UCSD-AML1 (cell line): ENCODE results near the gene TUBB4B.

Source experiments
- DNase-seq: peaks from one replicate; lab custom pipeline; 2025; ENCODE audit not compliant: unreplicated experiment; lab: John Stamatoyannopoulos, UW

The TUBB4B gene

DNA sequence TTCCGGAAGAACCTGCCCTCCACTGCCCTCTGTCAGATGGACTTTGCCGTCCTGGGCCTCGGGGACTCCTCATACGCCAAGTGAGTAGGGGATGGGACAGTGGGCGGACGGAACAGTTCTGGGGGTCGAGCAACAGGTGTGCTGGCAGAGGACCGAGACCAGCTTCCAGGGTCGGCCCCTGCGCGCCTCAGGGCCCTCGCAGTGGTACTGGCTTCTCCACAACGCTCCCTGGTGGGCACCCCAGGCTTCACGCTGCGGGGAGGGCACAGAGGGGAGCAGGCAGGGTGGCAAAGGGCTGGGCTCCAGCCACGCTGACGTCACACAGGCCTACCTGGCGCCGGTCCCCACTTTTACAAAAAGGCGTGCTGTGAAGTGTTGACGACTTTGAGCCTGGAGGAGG is 28.6 kb upstream of the TUBB4B start:
- no peak for DNase-seq

- peak; percentile 17 for DNase-seq
Measured at GRCh38 chr9:137213160-137214060, 27.7 kb upstream of the TUBB4B start.

GRCh38 chr9:137214620-137215019 is 26.5 kb upstream of the TUBB4B start:
- DNase-seq = no peak

DNA sequence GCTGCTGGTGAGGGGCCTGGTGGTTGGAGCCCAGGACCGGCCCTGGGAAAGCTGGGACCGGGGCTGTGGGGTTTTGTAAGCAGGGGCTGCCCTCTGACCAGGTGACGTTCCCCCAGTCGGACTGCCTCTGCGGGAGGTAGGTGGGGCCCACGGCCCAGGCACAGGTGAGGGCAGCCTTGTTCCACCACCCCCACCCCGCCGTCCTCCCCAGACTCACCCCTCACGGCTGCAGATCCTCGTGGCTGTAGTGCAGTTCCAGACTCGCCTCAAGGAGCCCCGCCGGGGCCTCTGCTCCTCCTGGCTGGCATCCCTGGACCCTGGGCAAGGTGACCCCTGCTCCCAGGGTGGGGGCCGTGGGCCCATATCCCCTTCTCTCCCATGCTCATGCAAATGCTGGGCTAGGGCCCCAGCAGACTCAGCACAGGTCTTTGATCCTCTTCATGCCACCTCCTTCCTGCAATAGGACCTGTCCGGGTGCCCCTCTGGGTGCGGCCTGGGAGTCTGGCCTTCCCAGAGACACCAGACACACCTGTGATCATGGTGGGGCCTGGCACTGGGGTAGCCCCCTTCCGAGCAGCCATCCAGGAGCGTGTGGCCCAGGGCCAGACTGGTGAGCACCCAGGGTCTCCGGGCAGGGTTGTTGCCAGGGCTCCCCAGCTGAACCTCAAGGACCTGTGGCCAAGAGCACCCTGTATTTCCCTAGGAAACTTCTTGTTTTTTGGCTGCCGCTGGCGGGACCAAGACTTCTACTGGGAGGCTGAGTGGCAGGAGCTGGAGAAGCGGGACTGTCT is 25.7 kb upstream of the TUBB4B start:
- no peak for DNase-seq

DNA sequence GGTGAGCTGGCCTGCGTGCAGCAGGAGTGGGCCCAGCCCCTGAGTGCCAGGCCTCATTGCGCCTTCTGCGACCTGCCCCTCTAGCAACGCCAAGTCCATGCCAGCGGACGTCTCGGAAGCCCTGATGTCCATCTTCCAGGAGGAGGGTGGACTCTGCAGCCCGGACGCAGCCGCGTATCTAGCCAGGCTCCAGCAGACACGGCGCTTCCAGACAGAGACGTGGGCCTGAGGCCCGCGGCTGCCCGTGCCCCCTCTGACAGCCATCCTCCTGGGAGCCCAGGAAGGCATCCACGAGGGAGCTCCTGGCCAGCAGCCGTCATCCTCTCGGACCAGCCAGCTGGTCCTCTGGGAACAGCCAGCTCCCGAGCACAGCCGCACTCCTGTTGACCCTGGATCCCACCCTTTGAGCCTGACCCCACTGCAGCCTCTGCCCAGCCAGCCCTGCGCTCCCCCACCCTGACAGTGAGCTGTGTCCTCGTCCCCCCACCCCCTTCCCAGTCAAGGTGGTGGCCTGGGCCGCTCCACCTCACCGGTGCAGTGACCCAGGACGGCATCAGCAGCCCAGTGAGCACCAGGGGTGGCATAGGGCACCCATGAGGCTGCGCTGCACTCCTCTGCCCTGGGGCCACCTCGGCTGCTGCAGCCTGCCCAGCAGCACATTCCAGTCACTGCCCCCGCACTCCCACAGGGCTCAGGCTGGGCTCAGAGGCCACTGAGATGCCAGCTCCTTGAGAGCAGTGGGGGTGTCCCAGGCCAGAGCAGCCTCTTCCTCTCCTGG is 24.7 kb upstream of the TUBB4B start:
- DNase-seq = no peak

GRCh38 chr9:137217276-137218211 is 23.5 kb upstream of the TUBB4B start:
- peak; percentile 77 for DNase-seq

GRCh38 chr9:137218212-137218753 is 22.8 kb upstream of the TUBB4B start:
- DNase-seq = no peak

GRCh38 chr9:137218754-137219271 is 22.3 kb upstream of the TUBB4B start:
- DNase-seq = peak; percentile 67

GRCh38 chr9:137219757-137220316 is 21.2 kb upstream of the TUBB4B start:
- no peak for DNase-seq

DNA sequence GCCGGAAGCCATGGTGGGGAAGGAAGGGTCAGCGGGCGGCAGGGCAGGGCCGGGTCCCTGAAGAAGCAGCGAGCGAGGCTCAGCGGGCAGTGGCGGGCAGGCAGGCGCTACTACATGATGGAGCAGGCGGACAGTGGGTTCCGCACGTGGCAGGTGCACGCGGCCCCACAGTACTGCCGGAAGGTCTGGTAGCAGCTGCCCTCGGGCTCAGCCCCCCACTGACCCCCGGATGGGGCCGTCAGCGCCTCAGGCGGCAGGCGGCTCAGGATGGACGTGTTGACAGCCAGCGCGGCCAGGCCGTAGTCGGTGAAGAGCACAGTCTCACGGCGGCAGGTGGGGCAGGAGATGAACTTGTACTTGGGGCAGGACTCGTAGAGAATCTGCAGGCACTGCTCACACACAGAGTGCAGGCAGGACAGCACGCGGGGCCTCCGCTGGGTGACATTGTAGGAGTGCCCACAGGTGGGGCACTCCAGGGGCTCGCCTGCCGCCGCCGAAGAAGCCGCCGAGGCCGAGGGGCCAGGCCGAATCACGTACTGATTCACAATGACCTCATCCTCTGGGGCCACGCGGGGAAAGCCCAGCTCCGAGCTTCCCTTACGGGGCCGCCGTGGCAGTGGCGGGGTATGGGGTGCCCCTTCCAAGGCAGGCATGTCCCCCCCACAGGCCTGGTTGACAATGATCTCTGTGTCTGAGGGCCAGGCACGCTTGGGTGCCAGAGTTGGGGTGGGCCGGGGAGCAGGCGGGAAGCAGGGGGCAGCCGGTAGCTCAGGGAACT is 20.6 kb upstream of the TUBB4B start:
- no peak for DNase-seq

- no peak for DNase-seq
Measured at GRCh38 chr9:137221095-137221505, 20.0 kb upstream of the TUBB4B start.

DNA sequence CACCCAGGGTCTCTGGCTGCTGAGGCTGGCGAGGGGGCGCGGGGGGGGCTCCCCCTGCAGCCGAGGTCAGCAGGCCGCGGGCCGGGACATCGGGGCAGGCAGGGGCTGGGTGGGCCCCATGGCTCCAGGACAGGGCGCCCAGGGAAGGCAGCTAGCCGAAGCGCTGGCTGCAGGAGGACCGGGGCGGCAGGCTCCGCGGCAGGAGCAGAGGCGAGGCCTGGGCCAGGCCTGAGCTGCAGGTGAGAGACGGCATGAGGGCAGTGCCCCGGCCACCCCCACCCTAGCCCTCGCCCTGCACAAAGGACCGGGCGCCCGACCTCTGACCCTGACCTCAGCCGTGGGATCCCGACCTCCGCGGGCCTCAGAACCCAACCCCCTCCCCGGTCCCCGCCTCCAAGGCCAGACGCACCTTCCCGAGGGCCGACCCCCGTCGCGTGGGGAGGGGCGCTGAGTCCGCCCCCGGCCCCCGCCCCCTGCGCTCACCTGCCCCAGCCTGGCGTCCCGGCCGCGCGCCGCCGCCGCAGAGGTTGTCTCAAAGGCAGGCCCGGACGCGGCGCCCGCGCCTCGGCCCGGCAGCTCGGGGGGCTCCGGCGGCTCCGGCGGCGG is 19.5 kb upstream of the TUBB4B start:
- no peak for DNase-seq

DNA sequence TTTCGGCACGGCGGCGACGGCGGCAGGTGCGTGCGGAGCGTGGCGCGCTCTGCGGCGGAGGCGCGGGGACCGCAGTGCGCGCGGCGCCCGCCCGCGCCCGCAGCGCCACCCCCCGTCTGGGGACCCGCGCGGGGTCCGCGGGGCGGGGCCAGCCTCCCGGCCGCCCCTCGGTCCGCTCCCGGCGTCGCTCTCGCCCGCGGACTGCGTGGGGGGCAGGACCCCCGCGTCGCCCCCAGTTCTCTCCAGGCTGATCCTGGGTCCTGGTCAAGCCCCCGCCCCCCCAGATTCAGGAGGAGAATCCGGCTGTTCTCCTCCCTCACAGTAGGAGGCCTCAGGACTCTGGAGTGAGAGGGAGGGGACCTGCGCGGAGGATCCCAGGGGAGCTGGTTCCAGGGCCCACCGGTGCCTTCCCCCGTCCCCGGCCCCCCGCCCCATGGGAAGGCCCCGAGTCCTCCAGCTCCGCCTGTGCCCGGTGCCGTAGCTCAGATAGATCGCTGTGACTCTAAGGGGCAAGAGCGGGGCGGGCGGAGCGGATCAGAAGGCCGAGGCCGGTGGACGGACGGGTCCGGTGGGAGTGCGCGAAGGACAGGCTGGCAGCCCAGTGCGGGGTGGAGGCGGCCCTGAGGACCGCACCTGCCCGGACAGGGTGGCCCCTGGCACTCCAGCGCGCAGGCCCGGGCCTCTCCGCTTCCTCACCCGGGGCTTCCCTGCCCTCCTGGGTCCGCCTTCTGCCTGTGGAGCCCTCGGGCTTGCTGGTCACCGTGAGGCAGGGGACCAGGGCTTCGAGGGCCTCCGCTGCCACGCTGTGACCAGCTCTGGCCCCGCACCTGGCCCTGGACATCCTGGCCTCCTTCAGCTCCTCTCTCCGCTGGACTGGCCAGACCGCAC is 18.7 kb upstream of the TUBB4B start, which contains the start of gene RNF208:
Gene RNF208 (minus strand): TSS at position 51 of the 888 bp plus-strand sequence. CDS start 1,028 bp downstream, outside the sequence.
- no peak for DNase-seq

- peak; percentile 99 for DNase-seq
Measured at GRCh38 chr9:137223078-137223970, 17.8 kb upstream of the TUBB4B start.

- DNase-seq = peak; percentile 40
Measured at GRCh38 chr9:137224830-137225694, 16.0 kb upstream of the TUBB4B start, which contains the start of gene CYSRT1. TSS of gene CYSRT1 (plus strand) at chr9:137225174. CDS start at chr9:137225622, 448 bp downstream.
